HG03025 (cell line): ENCODE results near the gene CXCR6.

Source experiments
- ATAC-seq: cut with Tn5 transposase; IDR thresholded peaks from one replicate; pipeline ENCODE4 v1.9.1; 2021; ENCODE audit warnings: mild to moderate bottlenecking, moderate library complexity; ENCODE audit not compliant: unreplicated experiment, low FRiP score

The CXCR6 gene

DNA sequence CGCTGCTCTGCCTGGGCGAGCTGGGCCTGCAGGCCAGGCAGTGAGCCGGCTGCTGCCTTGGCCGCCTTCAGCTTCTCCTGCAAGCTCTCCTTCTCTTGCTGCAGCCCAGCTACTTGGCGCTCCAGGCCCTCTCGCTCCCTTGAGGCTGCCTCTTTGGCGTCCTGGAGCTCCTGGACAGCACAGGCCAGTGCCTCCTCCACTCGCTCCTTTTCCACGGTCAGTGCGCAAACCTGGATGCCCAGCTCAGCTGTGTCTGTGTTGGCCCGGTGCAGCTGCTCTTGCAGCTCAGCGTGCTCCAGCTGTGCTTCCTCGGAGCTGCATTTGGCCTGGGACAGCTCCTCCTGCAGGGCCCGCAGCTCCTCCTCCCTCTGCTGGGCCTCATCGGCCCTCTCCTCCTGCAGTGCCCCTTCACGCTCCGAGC, 23.1 kb downstream of the CXCR6 start:
- ATAC-seq = no peak

DNA sequence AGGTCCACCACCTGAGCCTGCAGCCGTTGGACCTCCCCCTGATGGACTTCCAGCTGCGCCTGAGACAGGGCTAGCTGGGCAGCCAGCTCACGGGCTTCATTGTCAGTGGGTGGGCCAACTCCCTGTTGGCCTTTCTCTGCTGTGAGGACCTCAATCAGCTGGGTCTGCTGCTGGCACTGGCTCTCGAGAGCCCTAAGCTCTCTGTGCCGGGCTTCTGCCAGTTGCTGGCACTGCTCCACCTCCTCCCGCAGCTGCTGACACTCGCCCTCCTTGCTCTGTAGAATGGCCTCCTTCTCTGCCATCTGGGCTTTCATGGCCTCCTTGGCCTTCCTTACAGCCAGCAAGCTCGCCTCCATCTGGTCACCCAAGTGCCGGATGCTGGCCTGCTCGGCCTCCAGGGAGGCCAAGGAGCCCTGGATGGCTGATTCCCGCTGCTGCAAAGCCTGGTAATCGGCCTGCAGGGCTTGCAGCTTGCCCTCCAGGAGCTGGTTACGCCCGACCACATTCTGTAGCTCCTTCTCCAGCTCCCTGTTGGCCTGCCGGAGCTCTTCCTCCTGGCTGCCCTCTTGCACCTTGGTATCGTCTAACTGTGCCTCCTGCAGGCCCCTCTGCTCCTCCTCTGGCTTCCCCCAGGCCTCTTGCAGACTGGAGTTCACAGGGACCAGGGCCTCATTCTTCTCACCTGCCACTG, 23.8 kb downstream of the CXCR6 start:
- no peak for ATAC-seq

DNA sequence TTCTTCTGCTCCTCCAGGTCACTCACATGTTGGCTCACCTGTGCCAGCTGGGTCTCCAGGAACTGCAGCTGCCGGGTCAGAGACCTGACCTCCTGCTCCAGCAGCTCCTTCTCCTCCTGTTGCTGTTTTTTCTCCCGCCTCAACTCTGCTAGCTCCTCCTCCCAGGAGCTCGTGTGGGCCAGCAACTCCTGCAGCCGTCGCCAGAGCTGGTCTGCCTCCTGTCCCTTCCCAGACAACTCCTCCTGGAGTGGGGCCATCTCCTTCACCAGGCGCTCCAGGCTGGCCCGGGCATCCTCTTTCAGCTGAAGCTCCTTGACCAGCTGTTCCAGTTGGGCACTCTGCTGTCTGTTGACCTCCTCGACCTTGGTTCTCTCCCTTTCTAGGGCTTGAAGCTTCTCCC, 24.5 kb downstream of the CXCR6 start:
- no peak for ATAC-seq

DNA sequence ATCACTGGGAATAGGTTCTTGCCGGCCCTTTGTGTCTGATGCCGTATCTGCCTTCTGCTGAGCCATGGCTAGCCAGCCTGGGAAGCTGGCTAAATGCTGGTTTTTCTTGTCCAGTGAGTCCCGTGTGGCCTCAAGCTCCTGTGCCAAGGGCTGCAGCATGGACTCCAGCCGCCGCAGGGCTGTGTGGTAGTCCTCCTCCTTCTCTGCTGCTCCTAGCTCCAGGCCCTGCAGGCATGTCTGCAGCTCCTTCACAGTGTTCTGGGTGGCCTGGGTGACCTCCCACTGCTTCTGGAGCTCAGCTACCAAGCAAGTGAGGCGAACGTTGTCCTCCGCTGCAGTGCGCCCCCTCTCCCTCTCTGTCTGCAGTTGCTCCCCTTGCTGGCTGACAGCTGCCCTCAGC, 24.9 kb downstream of the CXCR6 start:
- no peak for ATAC-seq

DNA sequence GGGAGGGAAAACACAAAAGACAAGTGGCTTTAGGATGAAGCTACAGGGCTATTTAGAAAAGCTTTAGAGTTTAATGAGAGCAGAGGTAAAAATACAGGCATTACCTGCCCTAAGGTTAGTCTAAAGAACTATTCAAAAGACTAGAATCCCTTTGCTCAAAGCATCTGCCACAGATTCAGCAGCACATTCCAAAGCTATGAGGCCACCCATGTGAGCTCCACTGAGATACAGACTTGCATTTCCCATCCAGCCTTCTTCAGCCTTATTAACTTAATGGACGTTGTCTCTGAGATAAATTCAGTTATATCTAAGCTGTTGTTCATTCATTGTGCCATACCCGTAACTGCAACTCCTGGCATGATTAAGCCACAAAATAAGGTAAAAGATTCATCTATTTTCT, 25.4 kb downstream of the CXCR6 start:
- ATAC-seq = no peak

DNA sequence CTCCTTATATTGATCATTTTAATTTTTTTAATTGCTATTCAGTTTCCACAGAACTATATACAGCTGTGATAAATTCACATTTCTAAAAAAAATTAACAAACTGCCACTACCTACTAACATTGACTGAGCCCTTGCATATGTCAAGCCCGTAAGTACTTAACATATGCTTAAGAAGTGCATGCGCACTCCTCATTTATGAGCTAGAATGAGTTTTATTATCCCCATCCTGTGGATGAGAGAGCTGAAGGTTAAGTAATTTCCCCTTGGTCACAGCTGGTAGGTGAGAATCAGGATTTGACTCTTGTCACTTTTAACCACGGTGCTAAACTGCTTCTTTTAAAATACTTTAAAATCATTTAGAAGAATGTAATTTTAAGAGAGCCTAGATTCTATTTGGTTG, 25.9 kb downstream of the CXCR6 start:
- ATAC-seq = no peak

DNA sequence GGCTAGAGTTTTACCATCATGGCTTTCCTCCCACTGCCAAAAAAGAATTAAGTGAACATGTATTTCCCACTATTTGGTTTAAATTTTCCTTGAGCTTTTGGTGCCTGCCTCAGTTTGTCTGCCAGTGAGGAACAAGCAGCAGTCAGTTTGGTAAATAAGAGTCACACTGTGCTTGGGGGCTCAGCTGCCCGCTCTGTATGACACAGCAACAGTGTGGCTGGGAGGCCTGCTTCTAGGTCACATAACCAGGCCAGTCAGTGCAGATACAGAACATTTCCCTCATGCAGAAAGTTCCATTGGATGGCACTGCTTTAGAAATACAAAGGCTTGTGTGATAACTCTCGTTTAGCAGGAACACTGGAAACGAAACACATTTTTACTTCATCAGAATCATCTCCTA, 26.7 kb downstream of the CXCR6 start:
- ATAC-seq = no peak

DNA sequence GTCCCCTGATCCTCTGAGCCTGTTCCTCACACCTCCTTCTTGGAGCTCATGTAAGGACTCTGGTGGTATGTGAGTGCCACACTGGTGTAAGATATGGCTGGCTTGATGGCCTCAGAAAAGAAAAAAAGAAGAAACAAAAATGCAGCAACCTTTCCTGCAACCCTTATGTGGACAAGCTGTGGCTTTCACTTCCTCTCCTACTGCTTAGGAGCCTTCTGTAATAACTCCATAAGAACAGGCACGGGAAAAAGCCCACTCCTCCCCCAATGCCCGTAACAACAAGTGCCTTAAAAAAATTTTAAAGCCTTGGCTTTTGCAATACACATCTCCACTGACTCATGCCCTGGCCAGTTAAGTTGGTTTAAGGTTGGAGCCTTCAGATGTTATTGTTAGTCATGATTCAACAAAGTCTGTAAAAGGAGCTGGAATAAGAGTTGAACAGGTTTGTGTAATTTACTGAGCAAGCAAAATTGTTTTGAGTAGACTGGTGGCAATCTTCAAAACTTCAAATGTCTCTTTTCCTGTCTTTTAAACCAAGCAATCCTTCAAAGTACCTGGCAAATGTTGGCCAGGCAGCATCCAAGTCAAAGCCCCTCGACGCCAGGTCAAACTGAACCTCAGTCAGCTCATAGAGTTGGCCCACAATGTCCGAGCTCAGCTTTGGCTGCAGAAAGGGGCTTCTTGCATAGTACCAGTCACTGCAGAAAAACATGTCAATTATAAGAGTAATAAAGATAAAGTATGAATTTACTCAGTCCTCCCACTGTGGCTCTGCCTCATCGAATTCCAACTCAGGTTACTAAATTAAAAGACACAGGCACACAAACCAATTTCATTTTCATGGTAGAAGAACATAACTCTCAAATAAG, 29.5 kb downstream of the CXCR6 start:
- ATAC-seq = no peak

DNA sequence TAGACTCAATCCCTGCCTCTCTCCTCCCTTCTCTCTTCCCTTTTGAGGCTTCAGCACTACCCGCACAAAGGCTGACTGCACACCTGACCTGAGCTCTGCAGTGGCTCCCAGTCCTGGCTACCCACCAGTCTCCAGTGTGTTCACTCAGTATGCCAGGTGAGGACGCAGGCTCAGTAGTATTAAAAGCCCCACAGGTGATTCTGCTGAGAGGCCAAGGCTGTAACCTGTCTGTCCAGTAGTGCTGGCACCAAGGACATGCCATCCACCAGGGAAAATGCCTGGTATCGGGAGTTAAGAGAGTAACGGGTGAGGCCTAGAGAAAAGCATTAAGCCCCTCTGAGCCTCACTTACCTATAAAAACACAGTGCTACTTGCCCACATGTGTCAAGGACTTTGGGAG, 31.4 kb downstream of the CXCR6 start:
- ATAC-seq = no peak

DNA sequence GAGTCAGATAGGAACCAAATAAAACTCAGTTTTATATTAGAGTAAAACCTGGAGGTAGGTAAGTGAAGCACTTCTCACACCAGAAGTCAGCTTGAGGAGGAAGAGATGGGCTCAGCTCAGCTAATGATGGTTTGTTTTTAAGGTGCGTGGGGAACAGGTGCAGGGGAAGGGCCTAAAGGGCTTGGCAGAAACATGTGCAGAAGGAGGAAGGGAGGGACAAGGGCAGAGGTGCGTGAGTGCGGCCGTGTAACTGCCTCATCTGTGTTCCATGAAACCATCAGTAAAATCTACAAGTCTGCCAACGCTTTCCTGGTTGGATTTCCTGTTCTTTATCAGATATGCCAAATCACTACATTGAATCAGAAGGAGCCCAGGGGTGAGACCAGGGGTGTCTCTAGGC, 32.4 kb downstream of the CXCR6 start:
- no peak for ATAC-seq

DNA sequence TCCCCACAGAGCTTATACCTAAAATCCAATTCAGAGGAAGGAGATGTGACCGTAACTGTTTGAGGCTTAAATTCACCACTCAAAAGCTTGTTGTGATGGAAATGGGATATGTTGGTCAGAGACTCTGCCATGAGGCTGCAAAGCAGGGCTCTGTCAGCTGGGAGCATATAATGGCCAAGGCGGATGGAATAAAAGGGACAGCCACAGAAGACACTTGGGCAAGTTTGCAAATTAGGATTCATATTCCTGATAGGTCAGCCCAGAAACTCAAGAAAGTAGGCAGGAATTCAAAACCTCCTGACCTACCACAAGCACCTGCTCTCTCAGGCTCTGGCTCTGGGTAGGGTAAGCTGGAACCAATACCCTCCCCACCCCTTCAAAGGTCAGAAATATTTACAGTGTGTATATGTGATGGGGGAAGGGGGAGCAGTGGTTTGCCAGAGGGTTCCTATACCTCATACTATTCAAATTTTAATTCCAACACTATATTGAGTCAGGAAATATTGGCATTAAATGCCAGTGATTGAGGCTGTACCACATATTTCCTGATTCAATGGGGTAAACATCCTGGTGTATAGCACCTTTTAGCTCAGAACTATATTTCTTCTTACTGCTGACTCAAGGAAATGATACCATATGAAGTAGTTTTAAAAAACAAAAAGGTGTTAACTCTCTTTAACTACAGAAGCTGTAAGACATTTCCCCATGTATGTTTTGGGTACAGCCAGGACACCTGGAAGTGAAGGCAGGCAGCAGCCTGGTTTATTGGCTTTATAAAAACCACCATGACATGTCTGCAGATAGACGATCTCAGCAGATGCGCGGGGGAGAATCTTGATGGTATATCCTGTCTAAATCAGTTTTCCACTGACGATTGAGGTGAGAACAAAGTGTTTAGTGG, 33.2 kb downstream of the CXCR6 start:
- ATAC-seq = no peak

DNA sequence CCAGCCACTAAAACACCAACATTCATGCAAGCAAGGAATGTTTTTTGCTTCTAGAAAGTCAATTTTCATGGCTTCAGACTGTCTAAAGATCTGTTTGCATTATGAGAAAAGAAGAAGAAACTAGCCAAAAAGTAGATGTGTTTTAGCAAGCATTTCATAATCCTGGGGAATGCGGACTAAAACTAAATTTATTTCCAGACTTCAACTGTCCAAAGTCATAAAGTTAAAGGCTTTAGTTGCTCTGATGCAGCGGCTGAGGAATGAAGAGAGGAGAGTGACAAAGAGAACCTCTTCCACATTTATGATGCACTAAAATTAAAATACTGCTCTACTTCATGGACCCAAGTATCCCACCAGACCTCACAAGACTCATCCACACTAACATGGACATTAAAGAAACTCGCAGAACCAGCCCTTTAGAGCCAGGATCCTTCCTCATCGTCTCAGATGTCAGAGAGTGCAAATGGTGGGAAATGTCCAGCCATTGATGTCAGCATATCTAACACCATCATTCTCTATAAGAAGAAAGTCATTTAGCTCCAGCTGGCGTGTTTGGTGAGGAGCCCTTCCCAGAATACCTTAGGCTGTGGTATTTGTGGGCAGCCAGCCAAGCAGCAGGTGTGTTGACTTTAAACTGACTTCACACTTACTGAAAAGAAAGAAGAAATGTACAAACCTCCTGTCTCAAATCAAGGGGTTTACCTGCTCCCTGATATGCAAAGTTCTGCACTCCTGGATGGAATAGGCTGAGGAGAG, 34.9 kb downstream of the CXCR6 start:
- ATAC-seq = no peak

DNA sequence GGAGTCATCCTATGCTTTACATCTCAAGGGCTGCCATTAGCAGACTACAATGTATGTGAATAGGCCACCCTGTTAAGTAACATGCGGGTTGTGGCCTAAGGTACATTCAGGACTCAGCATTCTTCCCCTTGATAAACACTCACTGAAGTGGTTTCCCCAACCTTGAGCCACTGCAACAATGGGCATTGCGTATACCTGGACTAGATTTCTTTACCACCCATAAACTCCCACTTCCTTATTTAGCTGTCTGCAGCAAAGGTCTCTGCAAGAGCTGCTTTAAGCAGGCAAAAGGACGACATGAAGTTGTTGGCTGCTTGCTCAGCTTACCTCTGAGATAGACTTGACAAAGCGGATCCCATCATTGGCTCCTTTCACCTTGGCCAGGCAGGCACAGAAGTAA, 36.1 kb downstream of the CXCR6 start:
- no peak for ATAC-seq

DNA sequence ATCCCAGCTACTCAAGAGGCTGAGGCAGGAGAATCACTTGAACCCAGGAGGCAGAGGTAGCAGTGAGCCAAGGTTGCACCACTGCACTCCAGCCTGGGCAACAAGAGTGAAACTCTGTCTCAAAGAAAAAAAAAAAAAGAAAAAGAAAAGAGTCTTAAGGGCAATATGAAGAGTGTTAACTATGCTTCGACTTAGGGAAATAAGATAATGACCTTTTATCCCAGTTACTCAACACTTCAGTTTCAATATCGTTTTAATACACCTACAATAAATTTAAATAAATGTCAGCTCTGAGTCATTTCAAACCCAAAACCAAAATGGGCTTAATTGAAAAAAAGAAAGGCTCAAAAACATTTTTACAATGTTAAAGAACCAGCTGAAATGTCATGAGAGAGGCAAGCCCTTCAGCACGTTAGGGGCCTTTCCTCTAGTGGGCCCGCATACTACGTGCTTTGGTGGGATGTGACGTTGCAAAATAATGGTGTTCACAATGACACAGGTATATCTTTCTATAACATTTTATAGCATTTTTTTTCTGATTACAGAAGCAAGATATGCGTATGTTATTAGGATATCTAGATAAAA, 37.1 kb downstream of the CXCR6 start:
- ATAC-seq = no peak

DNA sequence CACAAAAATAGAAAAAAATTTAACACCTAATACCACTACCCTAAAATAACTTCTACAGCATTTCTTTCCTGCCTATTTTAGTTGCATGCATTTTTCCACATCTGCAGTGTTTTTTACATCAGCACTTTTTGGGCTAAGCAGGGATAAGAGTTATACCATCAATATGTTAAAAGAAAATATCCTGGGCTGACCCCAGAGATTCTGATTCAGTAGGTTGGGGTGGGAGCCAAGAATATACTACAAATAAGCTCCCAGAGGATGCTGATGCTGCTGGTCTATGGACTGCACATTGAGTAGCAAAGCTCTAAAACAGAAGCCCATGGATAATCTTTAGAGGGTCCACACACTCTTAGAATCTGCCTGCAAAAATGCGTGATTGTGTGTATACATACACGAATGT, 37.6 kb downstream of the CXCR6 start:
- no peak for ATAC-seq

DNA sequence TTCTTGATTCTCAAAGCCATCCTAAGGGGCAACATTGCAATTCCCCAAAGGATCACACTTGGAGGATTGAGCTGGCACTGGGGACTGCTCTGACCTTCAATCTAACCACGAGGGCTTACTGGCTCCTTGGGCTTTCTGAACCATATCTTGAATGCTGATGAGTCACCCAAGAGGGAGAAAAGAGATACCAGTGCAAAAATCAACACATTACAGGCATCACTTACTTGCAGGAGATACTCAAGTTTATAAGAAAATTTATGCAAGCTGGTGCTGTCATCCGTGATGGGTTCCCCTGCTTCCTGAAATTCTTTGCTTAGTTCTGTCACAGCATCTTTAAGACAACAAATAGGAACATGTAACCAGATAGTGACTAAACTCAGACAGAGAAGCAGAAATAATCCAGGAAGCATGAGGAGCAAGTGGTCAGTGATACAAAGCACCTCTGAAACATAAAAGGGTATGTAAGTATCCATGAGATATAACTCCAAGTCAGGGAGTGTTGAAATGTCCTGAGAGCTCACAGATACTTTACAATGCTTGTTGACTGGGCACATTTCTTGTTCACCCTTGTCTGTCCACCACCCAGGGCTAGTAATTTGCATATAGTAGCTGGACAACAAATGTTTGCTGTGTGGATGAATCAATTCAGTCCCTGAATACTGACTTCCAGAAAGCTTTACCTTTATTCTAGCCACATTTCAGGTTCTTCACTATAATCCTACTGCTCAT, 38.2 kb downstream of the CXCR6 start:
- no peak for ATAC-seq

DNA sequence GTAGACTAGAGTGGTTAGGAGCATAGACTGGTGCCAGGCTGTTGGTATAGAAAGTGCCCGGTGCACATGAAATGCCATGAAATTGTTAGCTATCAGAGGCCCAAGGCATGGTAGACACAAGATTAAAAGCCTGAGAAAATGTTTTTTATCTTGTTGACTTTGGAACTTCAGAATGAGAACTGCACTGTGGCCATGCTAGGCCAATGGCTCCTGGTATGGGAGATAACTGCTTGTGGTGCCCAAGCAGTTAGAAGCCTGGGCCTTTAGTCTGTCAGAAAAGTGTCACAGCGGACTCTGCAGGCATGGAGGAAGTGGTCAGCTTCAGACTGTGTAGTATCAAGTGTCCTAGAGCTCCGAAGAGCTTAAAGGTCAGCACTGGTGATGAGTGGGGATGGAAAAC, 40.5 kb downstream of the CXCR6 start:
- no peak for ATAC-seq

DNA sequence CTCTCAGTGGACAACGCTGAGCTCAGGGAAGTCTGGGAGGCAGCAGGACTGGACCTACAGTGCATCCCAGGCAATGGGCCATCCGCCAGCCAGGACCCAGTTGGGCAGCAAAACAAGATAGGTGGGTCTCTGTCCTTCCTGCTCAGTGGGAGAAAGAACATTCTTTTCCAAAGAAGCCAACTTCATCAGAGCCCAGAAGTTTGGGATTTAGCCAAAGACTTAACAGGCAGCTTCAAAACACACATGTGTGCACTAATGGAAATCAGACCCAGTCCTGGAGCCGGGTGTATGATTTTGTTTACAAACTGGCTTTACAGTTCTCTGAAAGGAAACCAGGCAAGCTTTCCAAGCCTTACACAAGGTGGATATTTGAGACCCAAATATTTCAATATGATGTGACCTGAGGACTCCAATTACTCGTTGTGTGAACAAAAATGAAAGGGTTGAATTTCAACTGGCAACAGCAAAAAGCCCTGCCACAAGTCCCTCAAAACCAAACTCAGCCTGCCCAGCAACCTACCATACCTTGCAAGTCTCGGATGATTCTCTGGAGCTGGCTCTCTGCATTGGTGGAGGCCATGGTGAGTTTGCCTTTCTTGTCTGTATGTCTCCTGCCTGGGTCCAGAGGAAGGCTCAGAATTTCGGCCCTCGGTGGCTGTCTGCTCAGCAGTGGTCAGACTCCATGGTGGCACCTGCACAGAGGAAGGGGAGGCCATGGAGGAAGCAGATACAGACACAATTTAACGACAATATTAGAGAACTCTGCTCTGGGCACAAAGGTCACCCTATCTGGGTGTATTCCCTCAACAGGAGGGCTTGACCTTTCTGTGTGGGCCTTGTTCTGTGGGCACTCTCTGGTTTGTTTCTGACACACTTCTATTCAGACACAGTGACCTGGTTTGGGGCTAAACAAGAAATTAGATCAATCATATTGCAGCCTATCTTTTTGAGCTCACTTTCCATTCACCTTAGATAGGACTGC, 41.4 kb downstream of the CXCR6 start:
- no peak for ATAC-seq
